ENCODE data around the gene RASSF4. TPM values are rescaled to one million over a fixed set of nuclear protein-coding genes. Genes with fewer than 3 reads are reported as not detected.

The RASSF4 gene
- polyA plus RNA-seq, 1 experiment = 11.2 TPM

- H3K9me3 ChIP-seq (ENCODE audit: control insufficient read depth, insufficient read depth, low read length) = peaks cover 6% of the 10 kb centered on the region; the same call in 1 of the 2 replicates
- ChIA-PET CTCF (interaction anchor here (1.0 to 2.5 kb wide), 3 partner anchors 28 to 71 kb away, joined by 3 to 16 read pairs (median 7); no protein-coding TSS in a partner anchor), POLR2A (no interaction called here)
- DNase-seq (ENCODE audit: low read depth, low spot score) = no peak
- no peak overlapping the region for H3K27ac ChIP-seq (ENCODE audit: low read depth, low read length)
- no peak overlapping the region for H3K4me3 ChIP-seq (ENCODE audit: low read depth, low read length)
- H3K27me3 ChIP-seq (ENCODE audit: control insufficient read depth, insufficient read depth, low read length) = no peaks in the 10 kb centered on the region
- TF ChIP-seq, protein P1, sequence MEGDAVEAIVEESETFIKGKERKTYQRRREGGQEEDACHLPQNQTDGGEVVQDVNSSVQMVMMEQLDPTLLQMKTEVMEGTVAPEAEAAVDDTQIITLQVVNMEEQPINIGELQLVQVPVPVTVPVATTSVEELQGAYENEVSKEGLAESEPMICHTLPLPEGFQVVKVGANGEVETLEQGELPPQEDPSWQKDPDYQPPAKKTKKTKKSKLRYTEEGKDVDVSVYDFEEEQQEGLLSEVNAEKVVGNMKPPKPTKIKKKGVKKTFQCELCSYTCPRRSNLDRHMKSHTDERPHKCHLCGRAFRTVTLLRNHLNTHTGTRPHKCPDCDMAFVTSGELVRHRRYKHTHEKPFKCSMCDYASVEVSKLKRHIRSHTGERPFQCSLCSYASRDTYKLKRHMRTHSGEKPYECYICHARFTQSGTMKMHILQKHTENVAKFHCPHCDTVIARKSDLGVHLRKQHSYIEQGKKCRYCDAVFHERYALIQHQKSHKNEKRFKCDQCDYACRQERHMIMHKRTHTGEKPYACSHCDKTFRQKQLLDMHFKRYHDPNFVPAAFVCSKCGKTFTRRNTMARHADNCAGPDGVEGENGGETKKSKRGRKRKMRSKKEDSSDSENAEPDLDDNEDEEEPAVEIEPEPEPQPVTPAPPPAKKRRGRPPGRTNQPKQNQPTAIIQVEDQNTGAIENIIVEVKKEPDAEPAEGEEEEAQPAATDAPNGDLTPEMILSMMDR (IDR thresholded peaks at IDR 0.05; ENCODE audit: low read depth, low read length) = no peak
Measured at GRCh38 chr10:45003432-45004000, 43.9 kb downstream of the RASSF4 start.

GRCh38 chr10:45004661-45005060 lies 45.1 kb downstream of the RASSF4 start:
- TF ChIP-seq, protein P1 (IDR thresholded peaks at IDR 0.05; ENCODE audit: low read depth, low read length) = no peak
- ChIA-PET POLR2A (no interaction called here), CTCF (interaction anchor here (0.7 to 2.5 kb wide), 2 partner anchors 26 to 73 kb away, joined by 3 to 16 read pairs; partner anchors contain the start of gene DEPP1)
- Histone ChIP-seq H3K9me3 (ENCODE audit: control insufficient read depth, insufficient read depth, low read length) (peaks cover 6% of the 10 kb centered on the region; the same call in 1 of the 2 replicates), H3K27ac (ENCODE audit: low read depth, low read length) (no peak overlapping the region), H3K27me3 (ENCODE audit: control insufficient read depth, insufficient read depth, low read length) (no peaks in the 10 kb centered on the region), H3K4me3 (ENCODE audit: low read depth, low read length) (no peak overlapping the region)
- no peak for DNase-seq (ENCODE audit: low read depth, low spot score)

- H3K9me3 ChIP-seq (ENCODE audit: control insufficient read depth, insufficient read depth, low read length) = peaks cover 6% of the 10 kb centered on the region; the same call in 1 of the 2 replicates
- CTCF ChIA-PET = interaction anchor here (0.6 to 2.5 kb wide), 3 partner anchors 27 to 73 kb away, joined by 3 to 16 read pairs (median 3); partner anchors contain the start of gene DEPP1
- POLR2A ChIA-PET = no interaction called here
- H3K4me3 ChIP-seq (ENCODE audit: low read depth, low read length) = no peak overlapping the region
- no peaks in the 10 kb centered on the region for H3K27me3 ChIP-seq (ENCODE audit: control insufficient read depth, insufficient read depth, low read length)
- DNase-seq (ENCODE audit: low read depth, low spot score) = no peak
- no peak overlapping the region for H3K27ac ChIP-seq (ENCODE audit: low read depth, low read length)
- TF ChIP-seq, protein P1 (IDR thresholded peaks at IDR 0.05; ENCODE audit: low read depth, low read length) = no peak
Measured at GRCh38 chr10:45005284-45005683, 45.7 kb downstream of the RASSF4 start.

- Histone ChIP-seq H3K27me3 (ENCODE audit: control insufficient read depth, insufficient read depth, low read length) (no peaks in the 10 kb centered on the region), H3K9me3 (ENCODE audit: control insufficient read depth, insufficient read depth, low read length) (peaks cover 6% of the 10 kb centered on the region; the same call in 1 of the 2 replicates), H3K27ac (ENCODE audit: low read depth, low read length) (no peak overlapping the region), H3K4me3 (ENCODE audit: low read depth, low read length) (no peak overlapping the region)
- DNase-seq (ENCODE audit: low read depth, low spot score) = no peak
- TF ChIP-seq, protein P1 (IDR thresholded peaks at IDR 0.05; ENCODE audit: low read depth, low read length) = no peak
- POLR2A ChIA-PET = no interaction called here
- CTCF ChIA-PET = interaction anchor here (0.6 to 1.3 kb wide), 5 partner anchors 13 to 229 kb away, joined by 4 to 12 read pairs (median 4); no protein-coding TSS in a partner anchor
Measured at GRCh38 chr10:45006276-45007030, 46.9 kb downstream of the RASSF4 start.
